ENCODE measurements around the gene CPNE6.

CPNE6 gene

GRCh38 chr14:24084440-24084839 lies 13.1 kb downstream of the CPNE6 start:
- ATAC-seq (no peak), DNase-seq (no peak)
- Mint-ChIP-seq H3K27me3 (no peaks in the 10 kb centered on the region), H3K9me3 (no peaks in the 10 kb centered on the region), H3K4me1 (peaks cover 23% of the 10 kb centered on the region), H3K4me3 (no peak overlapping the region), H3K27ac (no peak overlapping the region)

GRCh38 chr14:24085215-24085614 lies 13.9 kb downstream of the CPNE6 start:
- no peaks in the 10 kb centered on the region for H3K27me3 Mint-ChIP-seq
- H3K9me3 Mint-ChIP-seq = no peaks in the 10 kb centered on the region
- no peak overlapping the region for H3K4me3 Mint-ChIP-seq
- DNase-seq (no peak), ATAC-seq (no peak)
- H3K4me1 Mint-ChIP-seq = peaks cover 18% of the 10 kb centered on the region
- H3K27ac Mint-ChIP-seq = peak overlapping the region in 1 of 2 donors; percentile 35

GRCh38 chr14:24086193-24086955 lies 15.0 kb downstream of the CPNE6 start:
- ATAC-seq (no peak), DNase-seq (no peak)
- Mint-ChIP-seq H3K4me3 (no peak overlapping the region), H3K27ac (no peak overlapping the region), H3K27me3 (no peaks in the 10 kb centered on the region), H3K4me1 (peaks cover 16% of the 10 kb centered on the region), H3K9me3 (no peaks in the 10 kb centered on the region)

GRCh38 chr14:24087004-24087403 lies 15.6 kb downstream of the CPNE6 start:
- DNase-seq (no peak), ATAC-seq (no peak)
- Mint-ChIP-seq H3K27ac (no peak overlapping the region), H3K4me1 (peaks cover 12% of the 10 kb centered on the region), H3K27me3 (no peaks in the 10 kb centered on the region), H3K9me3 (no peaks in the 10 kb centered on the region), H3K4me3 (no peak overlapping the region)

GRCh38 chr14:24088095-24088494 lies 16.7 kb downstream of the CPNE6 start:
- Mint-ChIP-seq H3K4me1 (peaks cover 16% of the 10 kb centered on the region), H3K27ac (peak overlapping the region in 1 of 2 donors; percentile 48), H3K27me3 (no peaks in the 10 kb centered on the region), H3K4me3 (no peak overlapping the region), H3K9me3 (no peaks in the 10 kb centered on the region)
- no peak for ATAC-seq
- no peak for DNase-seq

- peaks cover 24% of the 10 kb centered on the region for H3K4me1 Mint-ChIP-seq
- DNase-seq = no peak
- no peak overlapping the region for H3K27ac Mint-ChIP-seq
- no peak for ATAC-seq
- no peaks in the 10 kb centered on the region for H3K9me3 Mint-ChIP-seq
- H3K27me3 Mint-ChIP-seq = no peaks in the 10 kb centered on the region
- H3K4me3 Mint-ChIP-seq = no peak overlapping the region
Measured at GRCh38 chr14:24089890-24090289, 18.5 kb downstream of the CPNE6 start.

GRCh38 chr14:24092110-24092504 lies 20.7 kb downstream of the CPNE6 start:
- no peaks in the 10 kb centered on the region for H3K9me3 Mint-ChIP-seq
- no peaks in the 10 kb centered on the region for H3K27me3 Mint-ChIP-seq
- no peak for DNase-seq
- no peak for ATAC-seq
- no peak overlapping the region for H3K27ac Mint-ChIP-seq
- peaks cover 41% of the 10 kb centered on the region for H3K4me1 Mint-ChIP-seq
- H3K4me3 Mint-ChIP-seq = peak overlapping the region in 1 of 2 donors; percentile 36

- no peaks in the 10 kb centered on the region for H3K27me3 Mint-ChIP-seq
- H3K4me1 Mint-ChIP-seq = peaks cover 41% of the 10 kb centered on the region
- H3K27ac Mint-ChIP-seq = peak overlapping the region; percentile 99 to 100
- no peak for DNase-seq
- peak overlapping the region; percentile 94 to 99 for H3K4me3 Mint-ChIP-seq
- no peak for ATAC-seq
- H3K9me3 Mint-ChIP-seq = no peaks in the 10 kb centered on the region
Measured at GRCh38 chr14:24092505-24093206, 21.3 kb downstream of the CPNE6 start.

GRCh38 chr14:24093207-24093900 lies 22.0 kb downstream of the CPNE6 start:
- Mint-ChIP-seq H3K4me1 (peaks cover 46% of the 10 kb centered on the region), H3K4me3 (peak overlapping the region; percentile 94 to 99), H3K9me3 (no peaks in the 10 kb centered on the region), H3K27ac (peak overlapping the region; percentile 99 to 100), H3K27me3 (no peaks in the 10 kb centered on the region)
- no peak for ATAC-seq
- DNase-seq = no peak

- Mint-ChIP-seq H3K27me3 (no peaks in the 10 kb centered on the region), H3K4me3 (peak within 1 kb of the TSS; percentile 94 to 99), H3K4me1 (peaks cover 46% of the 10 kb centered on the region), H3K27ac (peak within 1 kb of the TSS; percentile 99 to 100), H3K9me3 (no peaks in the 10 kb centered on the region)
- peak; percentile 88 to 95 for DNase-seq
- ATAC-seq = peak; percentile 90
Measured at GRCh38 chr14:24093901-24094840, 22.8 kb downstream of the CPNE6 start, which contains the start of gene PCK2. PCK2 (plus strand) TSS chr14:24094311; CDS start chr14:24094406, 95 bp downstream.

GRCh38 chr14:24094841-24095270 lies 23.5 kb downstream of the CPNE6 start:
- Mint-ChIP-seq H3K27ac (peak overlapping the region; percentile 99 to 100), H3K27me3 (no peaks in the 10 kb centered on the region), H3K4me3 (peak overlapping the region; percentile 94 to 99), H3K4me1 (peaks cover 46% of the 10 kb centered on the region), H3K9me3 (no peaks in the 10 kb centered on the region)
- DNase-seq = peak in 1 of 2 donors; percentile 29
- no peak for ATAC-seq

- Mint-ChIP-seq H3K27me3 (no peaks in the 10 kb centered on the region), H3K4me3 (peak overlapping the region; percentile 94 to 99), H3K4me1 (peaks cover 45% of the 10 kb centered on the region), H3K9me3 (no peaks in the 10 kb centered on the region), H3K27ac (peak overlapping the region; percentile 99 to 100)
- DNase-seq (peak; percentile 64 to 79), ATAC-seq (peak; percentile 66)
Measured at GRCh38 chr14:24095271-24096068, 24.1 kb downstream of the CPNE6 start.

- Mint-ChIP-seq H3K27ac (peak overlapping the region; percentile 65 to 99), H3K4me1 (peaks cover 40% of the 10 kb centered on the region), H3K9me3 (no peaks in the 10 kb centered on the region), H3K4me3 (peak overlapping the region; percentile 39 to 57), H3K27me3 (no peaks in the 10 kb centered on the region)
- no peak for DNase-seq
- ATAC-seq = no peak
Measured at GRCh38 chr14:24096545-24097181, 25.3 kb downstream of the CPNE6 start.
